Measurements from ENCODE around the gene LRRC37A3. TPM values are rescaled to one million over a fixed set of nuclear protein-coding genes. Genes with fewer than 3 reads are reported as not detected.

Gene LRRC37A3
- total RNA-seq, result 2.4 and 2.9 TPM in 2 replicates

DNA sequence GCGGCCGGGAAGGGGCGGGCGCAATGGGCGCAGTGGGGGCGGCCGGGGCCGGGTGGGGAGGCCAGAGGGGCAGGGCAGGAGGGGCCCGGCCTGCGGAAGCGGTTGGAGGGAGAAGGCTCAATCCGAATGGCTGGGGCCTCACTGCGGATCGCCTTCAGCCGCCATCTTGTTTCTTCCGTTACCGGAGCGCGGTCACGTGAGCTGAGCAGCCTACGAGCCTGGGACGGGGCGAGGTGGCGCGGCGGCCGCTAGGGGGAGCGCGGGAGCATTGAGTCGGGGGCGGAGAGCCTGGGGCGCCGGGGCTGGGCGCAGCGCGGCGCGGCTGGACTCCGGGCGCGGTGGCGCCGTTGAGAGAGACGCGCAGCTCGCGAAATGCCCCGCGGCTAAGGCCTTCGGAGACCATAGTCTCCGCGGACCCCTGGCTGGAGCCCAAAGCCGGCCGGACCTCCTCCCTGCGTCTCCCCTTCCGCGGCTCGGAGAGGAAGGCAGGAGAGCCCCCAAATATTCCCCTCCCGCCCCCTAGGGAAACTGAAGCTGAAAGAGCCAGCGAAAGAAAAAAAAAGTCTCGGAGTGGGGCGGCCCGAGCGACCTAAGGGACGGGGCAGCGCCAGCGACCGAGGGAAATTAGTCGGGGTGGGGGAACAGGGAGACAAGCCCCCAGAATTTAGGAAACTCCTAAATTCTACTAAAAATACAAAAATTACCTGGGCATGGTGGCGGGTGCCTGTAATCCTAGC is at the start of gene LRRC37A3:
Gene LRRC37A3, minus strand, starts transcription at position 190 of the 737 bp plus-strand sequence. CDS start 22,221 bp downstream, outside the sequence.

Other genes starting within 250 kb of the LRRC37A3 start
- 28.4 and 28.9 TPM in 2 replicates for gene GNA13, start 137.3 kb upstream of the LRRC37A3 start, total RNA-seq
- gene RGS9, start 217.9 kb upstream of the LRRC37A3 start, total RNA-seq, result 1.6 and 2.0 TPM in 2 replicates